Neural cell (in vitro differentiated cells): Measurements from ENCODE around the gene JPH4. TPM values are rescaled to one million over a fixed set of nuclear protein-coding genes. Genes with fewer than 3 reads are reported as not detected.

Source experiments
- H2AFZ ChIP-seq: fragments of 200-600, 300-800 bp; sonication (generic), shearing (Covaris generic); 2 replicates; pipeline ENCODE4 v1.6.0; 2014; ENCODE audit warnings: low read depth, mild to moderate bottlenecking, antibody characterized with exemption, low read length, moderate library complexity
- H3F3A ChIP-seq: fragments of 200-600 bp; shearing (Covaris generic); 2 replicates; pipeline ENCODE4 v1.6.1; 2016; ENCODE audit warnings: mild to moderate bottlenecking, moderate library complexity, mixed read lengths, antibody characterized with exemption, low read length; ENCODE audit not compliant: insufficient read depth, poor library complexity, severe bottlenecking
- H3K27ac ChIP-seq: fragments of 200-600, 300-800 bp; sonication (generic), shearing (Covaris generic); 2 replicates; pipeline ENCODE4 v1.5.1; 2014; ENCODE audit warnings: mild to moderate bottlenecking, low read length, moderate library complexity
- H3K27me3 ChIP-seq: fragments of 300-800, 200-600 bp; sonication (generic), shearing (Covaris generic); 2 replicates; pipeline ENCODE4 v1.6.0; 2014; ENCODE audit warnings: mild to moderate bottlenecking, low read depth, low read length, moderate library complexity; ENCODE audit not compliant: insufficient read depth
- H3K36me3 ChIP-seq: fragments of 300-800, 200-600 bp; sonication (generic), shearing (Covaris generic); 2 replicates; pipeline ENCODE4 v1.5.1; 2014; ENCODE audit warnings: mild to moderate bottlenecking, antibody characterized with exemption, low read length, moderate library complexity; ENCODE audit not compliant: insufficient read depth
- H3K4me2 ChIP-seq: fragments of 300-800, 200-600 bp; sonication (generic), shearing (Covaris generic); 2 replicates; pipeline ENCODE4 v1.6.0; 2014; ENCODE audit warnings: mild to moderate bottlenecking, low read length
- H3K4me3 ChIP-seq: fragments of 300-800, 200-600 bp; sonication (generic), shearing (Covaris generic); 2 replicates; pipeline ENCODE4 v1.5.1; 2014; ENCODE audit warnings: mild to moderate bottlenecking, low read length, moderate library complexity
- H3K79me2 ChIP-seq: fragments of 200-600 bp; shearing (Covaris generic); replicated peaks from 2 replicates; pipeline ENCODE4 v1.6.0; 2014; ENCODE audit warnings: mild to moderate bottlenecking, low read length, moderate library complexity; ENCODE audit not compliant: insufficient read depth
- H3K9ac ChIP-seq: fragments of 300-800, 200-600 bp; sonication (generic), shearing (Covaris generic); 2 replicates; pipeline ENCODE4 v1.6.1; 2016; ENCODE audit warnings: mild to moderate bottlenecking, low read length, mixed read lengths
- H3K9me2 ChIP-seq: fragments of 200-600 bp; shearing (Covaris generic); 2 replicates; pipeline ENCODE4 v1.6.1; 2016; ENCODE audit warnings: mild to moderate bottlenecking, low read length, mixed read lengths; ENCODE audit not compliant: insufficient read depth
- H3K9me3 ChIP-seq: fragments of 200-600, 300-800 bp; sonication (generic), shearing (Covaris generic); 2 replicates; pipeline ENCODE4 v1.6.1; 2016; ENCODE audit warnings: mild to moderate bottlenecking, mixed run types, low read length, moderate library complexity, mixed read lengths
- H4K20me1 ChIP-seq: fragments of 200-600 bp; shearing (Covaris generic); 2 replicates; pipeline ENCODE4 v1.6.1; 2016; ENCODE audit warnings: mild to moderate bottlenecking, mixed run types; ENCODE audit not compliant: insufficient read depth
- CTCF ChIP-seq: fragments of 450-650 bp; IDR thresholded peaks from 2 replicates; pipeline ENCODE4 v1.5.1; 2014; ENCODE audit warnings: antibody characterized with exemption, mild to moderate bottlenecking, moderate library complexity; ENCODE audit not compliant: poor library complexity, severe bottlenecking
- EP300 ChIP-seq: fragments of 450-650 bp; conservative IDR thresholded peaks from 2 replicates; pipeline ENCODE4 v1.6.1; 2014; ENCODE audit warnings: antibody characterized with exemption, mild to moderate bottlenecking, moderate library complexity; ENCODE audit not compliant: poor library complexity, severe bottlenecking
- EZH2 ChIP-seq: fragments of 200-600, 300-800 bp; shearing (Covaris generic), sonication (generic); IDR thresholded peaks from 2 replicates; pipeline ENCODE4 v1.6.1; 2014; ENCODE audit warnings: antibody characterized with exemption, low read length, borderline replicate concordance, mild to moderate bottlenecking; ENCODE audit not compliant: insufficient read depth, poor library complexity, severe bottlenecking
- MXI1 ChIP-seq: fragments of 450-650 bp; conservative IDR thresholded peaks from 2 replicates; pipeline ENCODE4 v1.6.1; 2014; ENCODE audit warnings: antibody characterized with exemption, mild to moderate bottlenecking; ENCODE audit not compliant: poor library complexity, severe bottlenecking
- POLR2AphosphoS5 ChIP-seq: IDR thresholded peaks from 2 replicates; pipeline ENCODE4 v1.6.1; 2012
- RAD21 ChIP-seq: fragments of 450-650 bp; conservative IDR thresholded peaks from 2 replicates; pipeline ENCODE4 v1.6.1; 2014; ENCODE audit warnings: antibody characterized with exemption, mild to moderate bottlenecking, moderate library complexity
- REST ChIP-seq: IDR thresholded peaks from 2 replicates; pipeline ENCODE4 v1.6.1; 2012; ENCODE audit warnings: borderline replicate concordance
- SMC3 ChIP-seq: fragments of 450-650 bp; conservative IDR thresholded peaks from 2 replicates; pipeline ENCODE4 v1.6.1; 2014; ENCODE audit warnings: antibody characterized with exemption, mild to moderate bottlenecking, moderate library complexity; ENCODE audit not compliant: poor library complexity
- TAF1 ChIP-seq: IDR thresholded peaks from 2 replicates; pipeline ENCODE4 v1.6.1; 2012; ENCODE audit warnings: low read depth
- polyA plus RNA-seq: library from polyadenylated mRNA; depleted of rRNA; stranded (reverse); fragments of >200 nt; gene quantifications from 2 replicates; pipeline ENCODE4 v1.2.3, GENCODE V29; 2014

The JPH4 gene
- polyA plus RNA-seq, 1 donor from 2014 or later: 68.2 TPM

GRCh38 chr14:23529016-23529415, 49.6 kb downstream of the JPH4 start:
- no peaks in the 10 kb centered on the region for H3K36me3 ChIP-seq

GRCh38 chr14:23528555-23528954, 50.0 kb downstream of the JPH4 start:
- no peaks in the 10 kb centered on the region for H3F3A ChIP-seq
- H3K4me3 ChIP-seq: no peak overlapping the region
- no peak overlapping the region for H3K4me2 ChIP-seq
- H2AFZ ChIP-seq: no peak overlapping the region
- no peaks in the 10 kb centered on the region for H3K9me2 ChIP-seq
- no peaks in the 10 kb centered on the region for H4K20me1 ChIP-seq
- H3K9ac ChIP-seq: no peak overlapping the region
- no peaks in the 10 kb centered on the region for H3K27me3 ChIP-seq
- no peak for TF ChIP-seq REST
- no peak for TF ChIP-seq EZH2
- no peak for TF ChIP-seq TAF1
- TF ChIP-seq EP300: no peak
- TF ChIP-seq MXI1: no peak
- no peak for TF ChIP-seq POLR2AphosphoS5
- no peak for TF ChIP-seq CTCF
- TF ChIP-seq RAD21: no peak
- TF ChIP-seq SMC3: no peak
- H3K36me3 ChIP-seq: no peaks in the 10 kb centered on the region
- no peak overlapping the region for H3K27ac ChIP-seq
- H3K79me2 ChIP-seq: no peaks in the 10 kb centered on the region
- H3K9me3 ChIP-seq: no peaks in the 10 kb centered on the region

More at GRCh38 chr14:23529016-23529415, 49.6 kb downstream of the JPH4 start:
- no peaks in the 10 kb centered on the region for H3K9me3 ChIP-seq
- H3F3A ChIP-seq: no peaks in the 10 kb centered on the region
- no peaks in the 10 kb centered on the region for H3K9me2 ChIP-seq
- no peak overlapping the region for H3K4me3 ChIP-seq
- H3K27me3 ChIP-seq: no peaks in the 10 kb centered on the region
- H2AFZ ChIP-seq: no peak overlapping the region
- no peak overlapping the region for H3K9ac ChIP-seq
- no peak overlapping the region for H3K4me2 ChIP-seq
- H3K27ac ChIP-seq: no peak overlapping the region
- TF ChIP-seq MXI1 (no peak), REST (no peak), TAF1 (no peak), RAD21 (no peak), EZH2 (no peak)
- H3K79me2 ChIP-seq: no peaks in the 10 kb centered on the region
- no peaks in the 10 kb centered on the region for H4K20me1 ChIP-seq
